Neural cell (in vitro differentiated cells): ENCODE results near the gene HLA-E.

Source experiments
- CTCF ChIP-seq: fragments of 450-650 bp; IDR thresholded peaks from 2 replicates; pipeline ENCODE4 v1.5.1; 2014; ENCODE audit warnings: antibody characterized with exemption, mild to moderate bottlenecking, moderate library complexity; ENCODE audit not compliant: poor library complexity, severe bottlenecking
- EP300 ChIP-seq: fragments of 450-650 bp; conservative IDR thresholded peaks from 2 replicates; pipeline ENCODE4 v1.6.1; 2014; ENCODE audit warnings: antibody characterized with exemption, mild to moderate bottlenecking, moderate library complexity; ENCODE audit not compliant: poor library complexity, severe bottlenecking
- EZH2 ChIP-seq: fragments of 200-600, 300-800 bp; shearing (Covaris generic), sonication (generic); IDR thresholded peaks from 2 replicates; pipeline ENCODE4 v1.6.1; 2014; ENCODE audit warnings: antibody characterized with exemption, low read length, borderline replicate concordance, mild to moderate bottlenecking; ENCODE audit not compliant: insufficient read depth, poor library complexity, severe bottlenecking
- POLR2AphosphoS5 ChIP-seq: IDR thresholded peaks from 2 replicates; pipeline ENCODE4 v1.6.1; 2012
- REST ChIP-seq: IDR thresholded peaks from 2 replicates; pipeline ENCODE4 v1.6.1; 2012; ENCODE audit warnings: borderline replicate concordance
- SMC3 ChIP-seq: fragments of 450-650 bp; conservative IDR thresholded peaks from 2 replicates; pipeline ENCODE4 v1.6.1; 2014; ENCODE audit warnings: antibody characterized with exemption, mild to moderate bottlenecking, moderate library complexity; ENCODE audit not compliant: poor library complexity
- TAF1 ChIP-seq: IDR thresholded peaks from 2 replicates; pipeline ENCODE4 v1.6.1; 2012; ENCODE audit warnings: low read depth

GRCh38 chr6:30447237-30447636 is 42.1 kb upstream of the HLA-E start:
- TF ChIP-seq TAF1, result no peak
- no peak for TF ChIP-seq CTCF
- TF ChIP-seq EP300, result no peak
- no peak for TF ChIP-seq POLR2AphosphoS5
- TF ChIP-seq SMC3, result no peak
- no peak for TF ChIP-seq REST
- no peak for TF ChIP-seq EZH2
